Epithelial cell of prostate (primary cell): ENCODE measurements around the gene GOLGA6L9.
"Not testable (repeated sequence)": the region's sequence is repeated elsewhere in the genome, so short reads cannot be mapped to it uniquely, and the experiment has no call there.

Source experiments
- DNase-seq: peaks from one replicate; pipeline ENCODE4 v3.0.0-alpha.2; 2011; ENCODE audit warnings: low read depth, low spot score
- H3K27ac ChIP-seq: fragments of 450-650 bp; 2 replicates; pipeline ENCODE4 v1.5.1; 2017; ENCODE audit warnings: mild to moderate bottlenecking

GOLGA6L9 gene

GRCh38 chr15:82429693-82430092 lies at the start of gene GOLGA6L9:
TSS of gene GOLGA6L9 (plus strand) at chr15:82429816. CDS start at chr15:82430080, 264 bp downstream.
- DNase-seq, H3K27ac ChIP-seq: not testable (repeated sequence)

GRCh38 chr15:82381330-82381955 lies 48.2 kb upstream of the GOLGA6L9 start:
- DNase-seq, H3K27ac ChIP-seq: not testable (repeated sequence)

- H3K27ac ChIP-seq, DNase-seq: not testable (repeated sequence)
These were observed 42.4 kb upstream of the GOLGA6L9 start for GRCh38 chr15:82387209-82387608.

- not testable (repeated sequence) for H3K27ac ChIP-seq, DNase-seq
These were observed 39.5 kb upstream of the GOLGA6L9 start for GRCh38 chr15:82390152-82390551.

- H3K27ac ChIP-seq, DNase-seq: not testable (repeated sequence)
These were observed 37.5 kb upstream of the GOLGA6L9 start for GRCh38 chr15:82392077-82392476.

GRCh38 chr15:82393671-82394070 lies 35.9 kb upstream of the GOLGA6L9 start:
- no peak overlapping the region for H3K27ac ChIP-seq
- DNase-seq = no peak

- not testable (repeated sequence) for DNase-seq, H3K27ac ChIP-seq
These were observed 33.8 kb upstream of the GOLGA6L9 start for GRCh38 chr15:82395788-82396187.

GRCh38 chr15:82397817-82398216 lies 31.8 kb upstream of the GOLGA6L9 start:
- DNase-seq = no peak
- no peak overlapping the region for H3K27ac ChIP-seq

GRCh38 chr15:82398785-82399184 lies 30.8 kb upstream of the GOLGA6L9 start:
- DNase-seq = no peak
- no peak overlapping the region for H3K27ac ChIP-seq

- not testable (repeated sequence) for DNase-seq, H3K27ac ChIP-seq
These were observed 30.1 kb upstream of the GOLGA6L9 start for GRCh38 chr15:82399366-82400103.

- not testable (repeated sequence) for DNase-seq, H3K27ac ChIP-seq
These were observed 27.7 kb upstream of the GOLGA6L9 start for GRCh38 chr15:82401918-82402317.

GRCh38 chr15:82402341-82402740 lies 27.3 kb upstream of the GOLGA6L9 start:
- H3K27ac ChIP-seq = not testable (repeated sequence)

GRCh38 chr15:82406211-82406610 lies 23.4 kb upstream of the GOLGA6L9 start:
- H3K27ac ChIP-seq, DNase-seq: not testable (repeated sequence)

More at GRCh38 chr15:82402341-82402740, 27.3 kb upstream of the GOLGA6L9 start:
- not testable (repeated sequence) for DNase-seq

GRCh38 chr15:82410306-82410705 lies 19.3 kb upstream of the GOLGA6L9 start:
- DNase-seq, H3K27ac ChIP-seq: not testable (repeated sequence)

GRCh38 chr15:82411595-82411994 lies 18.0 kb upstream of the GOLGA6L9 start:
- H3K27ac ChIP-seq, DNase-seq: not testable (repeated sequence)

GRCh38 chr15:82414525-82415191 lies 15.0 kb upstream of the GOLGA6L9 start:
- not testable (repeated sequence) for DNase-seq, H3K27ac ChIP-seq

- H3K27ac ChIP-seq = peak overlapping the region; percentile 38
These were observed 9.1 kb upstream of the GOLGA6L9 start for GRCh38 chr15:82420516-82420915.

GRCh38 chr15:82420966-82421365 lies 8.7 kb upstream of the GOLGA6L9 start:
- DNase-seq = not testable (repeated sequence)

More at GRCh38 chr15:82420516-82420915, 9.1 kb upstream of the GOLGA6L9 start:
- DNase-seq = not testable (repeated sequence)

GRCh38 chr15:82427117-82427516 lies 2.5 kb upstream of the GOLGA6L9 start:
- not testable (repeated sequence) for H3K27ac ChIP-seq, DNase-seq

More at GRCh38 chr15:82420966-82421365, 8.7 kb upstream of the GOLGA6L9 start:
- not testable (repeated sequence) for H3K27ac ChIP-seq

GRCh38 chr15:82445420-82445819 lies 15.8 kb downstream of the GOLGA6L9 start:
- DNase-seq = not testable (repeated sequence)

GRCh38 chr15:82457336-82457735 lies 27.7 kb downstream of the GOLGA6L9 start:
- not testable (repeated sequence) for H3K27ac ChIP-seq

More at GRCh38 chr15:82445420-82445819, 15.8 kb downstream of the GOLGA6L9 start:
- not testable (repeated sequence) for H3K27ac ChIP-seq

More at GRCh38 chr15:82457336-82457735, 27.7 kb downstream of the GOLGA6L9 start:
- not testable (repeated sequence) for DNase-seq
